Measurements from ENCODE around the gene GSK3B. TPM values are rescaled to one million over a fixed set of nuclear protein-coding genes. Genes with fewer than 3 reads are reported as not detected.

Gene GSK3B
- total and polyA plus RNA-seq, 10 of the 15 experiments (the other 5 are each of a cell fraction or from before 2014, with no cell fraction given): 8.5 to 49.8 (median 25.5) TPM

DNA sequence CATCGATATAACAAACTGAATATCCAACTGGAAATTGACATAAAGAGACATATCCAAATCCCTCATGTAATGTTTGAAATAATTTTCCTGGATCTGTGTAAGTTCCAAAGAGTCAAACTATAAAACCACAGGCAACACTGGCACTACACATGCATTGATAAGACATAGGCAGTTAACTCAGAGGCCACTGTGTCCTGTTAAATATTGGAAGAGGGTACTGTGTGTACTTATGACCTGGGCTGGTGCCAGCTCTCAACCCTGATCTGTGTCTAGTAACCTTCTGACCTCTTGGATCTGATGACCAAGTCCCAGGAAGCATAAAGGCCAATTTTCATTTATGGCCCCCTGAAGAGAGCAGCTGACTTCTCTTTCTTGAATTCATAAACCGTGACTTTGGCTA, 307.8 kb downstream of the GSK3B start:
- no TSS peak for BruUV-seq (replicated peaks)
- FAIRE-seq (no peak), DNase-seq (ENCODE audit: low read depth, low spot score) (no peak), ATAC-seq (no peak)
- ChIA-PET CTCF (no interaction called here), SMC1A (ENCODE audit: uncharacterized antibody, unreplicated experiment) (interaction anchor here (1.0 kb wide), 1 partner anchor 12 kb away, joined by 3 read pairs; no protein-coding TSS in a partner anchor), RAD21 (ENCODE audit: unreplicated experiment) (no interaction called here), POLR2A (no interaction called here)
- Histone ChIP-seq H3K4me3 (no peak overlapping the region), H3K27ac (ENCODE audit: control insufficient read depth, insufficient read depth) (no peak overlapping the region), H3K9ac (ENCODE audit: control insufficient read depth, insufficient read depth, low read length) (no peak overlapping the region), H3K79me2 (ENCODE audit: control insufficient read depth, insufficient read depth, low read length) (no peaks in the 10 kb centered on the region), H3K9me3 (replicated peaks; ENCODE audit: control insufficient read depth, insufficient read depth, low read length) (no peaks in the 10 kb centered on the region), H2AFZ (ENCODE audit: control insufficient read depth, low read depth, low read length) (no peak overlapping the region), H3K27me3 (replicated peaks in 1 of 2; ENCODE audit: control insufficient read depth in 2 of 2, insufficient read depth in 2 of 2, low read length in 1 of 2) (no peaks in the 10 kb centered on the region), H3K4me1 (ENCODE audit: control insufficient read depth, insufficient read depth, low read length) (no peaks in the 10 kb centered on the region), H4K20me1 (ENCODE audit: control insufficient read depth, insufficient read depth) (no peaks in the 10 kb centered on the region), H3K36me3 (ENCODE audit: control insufficient read depth in 2 of 2, insufficient read depth in 2 of 2, low read length in 1 of 2) (no peaks in the 10 kb centered on the region), H3K4me2 (ENCODE audit: control insufficient read depth, insufficient read depth) (no peak overlapping the region)
- 75% methylated on average over 2 of the region's 2 CpGs for WGBS (ENCODE audit: insufficient coverage, insufficient replicate concordance, low lambda C conversion rate, missing lambda C conversion rate)
- intact Hi-C loops (cut with micrococcal nuclease; ENCODE audit: unreplicated experiment) (no loop called here), in situ Hi-C loops (cut with MboI) (no loop called here)
- TF ChIP-seq RELA (IDR thresholded peaks at IDR 0.05; ENCODE audit: borderline replicate concordance, partially characterized antibody) (no peak), CEBPB (IDR thresholded peaks at IDR 0.05; ENCODE audit: borderline replicate concordance in 1 of 2, low read depth in 2 of 2, low read length in 2 of 2) (no peak), ZZZ3 (IDR thresholded peaks at IDR 0.05; ENCODE audit: control insufficient read depth, insufficient read length, low read depth) (no peak), EP300 (IDR thresholded peaks at IDR 0.05; ENCODE audit: borderline replicate concordance in 1 of 2, control insufficient read depth in 1 of 2, low read depth in 2 of 2, low read length in 2 of 2) (no peak)
- TF ChIP-seq, protein P1, sequence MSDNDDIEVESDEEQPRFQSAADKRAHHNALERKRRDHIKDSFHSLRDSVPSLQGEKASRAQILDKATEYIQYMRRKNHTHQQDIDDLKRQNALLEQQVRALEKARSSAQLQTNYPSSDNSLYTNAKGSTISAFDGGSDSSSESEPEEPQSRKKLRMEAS (IDR thresholded peaks at IDR 0.05; ENCODE audit: low read depth, low read length): no peak

DNA sequence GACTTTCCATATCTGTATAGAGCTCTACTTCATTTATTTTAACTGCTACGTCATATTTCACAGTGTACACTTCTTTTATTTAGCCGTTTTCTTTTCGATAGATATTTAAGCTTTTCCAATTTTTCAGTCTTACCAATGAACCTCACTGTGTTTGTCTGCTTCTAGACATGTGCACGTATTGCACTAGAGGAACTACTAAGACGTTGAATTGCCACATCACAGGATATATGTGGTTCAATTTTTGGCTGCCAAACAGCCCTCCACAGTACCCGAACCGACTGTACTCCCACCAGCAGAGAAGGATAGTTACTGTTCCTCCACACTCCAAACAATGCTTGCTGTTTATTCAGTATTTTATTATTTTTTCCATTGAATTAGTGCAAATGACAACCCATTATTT, 310.4 kb downstream of the GSK3B start:
- H3K27me3 ChIP-seq (replicated peaks in 1 of 2; ENCODE audit: control insufficient read depth in 2 of 2, insufficient read depth in 2 of 2, low read length in 1 of 2): no peaks in the 10 kb centered on the region
- ChIA-PET POLR2A (no interaction called here), SMC1A (ENCODE audit: uncharacterized antibody, unreplicated experiment) (interaction anchor here (0.9 to 1.2 kb wide), 3 partner anchors 10 to 28 kb away, joined by 3 to 4 read pairs (median 4); no protein-coding TSS in a partner anchor), RAD21 (ENCODE audit: unreplicated experiment) (no interaction called here), CTCF (interaction anchor here (1.0 kb wide), 1 partner anchor 510 kb away, joined by 3 read pairs; no protein-coding TSS in a partner anchor)
- no peak overlapping the region for H3K4me2 ChIP-seq (ENCODE audit: control insufficient read depth, insufficient read depth)
- BruUV-seq (replicated peaks): no TSS peak
- no peak overlapping the region for H3K9ac ChIP-seq (ENCODE audit: control insufficient read depth, insufficient read depth, low read length)
- no peaks in the 10 kb centered on the region for H3K9me3 ChIP-seq (replicated peaks; ENCODE audit: control insufficient read depth, insufficient read depth, low read length)
- no peak overlapping the region for H2AFZ ChIP-seq (ENCODE audit: control insufficient read depth, low read depth, low read length)
- H4K20me1 ChIP-seq (ENCODE audit: control insufficient read depth, insufficient read depth): no peaks in the 10 kb centered on the region
- 49% methylated on average over 7 of the region's 7 CpGs for WGBS (ENCODE audit: insufficient coverage, insufficient replicate concordance, low lambda C conversion rate, missing lambda C conversion rate)
- TF ChIP-seq IRF4 (IDR thresholded peaks at IDR 0.05; ENCODE audit: low read depth, low read length) (no peak), NFXL1 (IDR thresholded peaks at IDR 0.05; ENCODE audit: borderline replicate concordance) (no peak)
- TF ChIP-seq, protein P2, sequence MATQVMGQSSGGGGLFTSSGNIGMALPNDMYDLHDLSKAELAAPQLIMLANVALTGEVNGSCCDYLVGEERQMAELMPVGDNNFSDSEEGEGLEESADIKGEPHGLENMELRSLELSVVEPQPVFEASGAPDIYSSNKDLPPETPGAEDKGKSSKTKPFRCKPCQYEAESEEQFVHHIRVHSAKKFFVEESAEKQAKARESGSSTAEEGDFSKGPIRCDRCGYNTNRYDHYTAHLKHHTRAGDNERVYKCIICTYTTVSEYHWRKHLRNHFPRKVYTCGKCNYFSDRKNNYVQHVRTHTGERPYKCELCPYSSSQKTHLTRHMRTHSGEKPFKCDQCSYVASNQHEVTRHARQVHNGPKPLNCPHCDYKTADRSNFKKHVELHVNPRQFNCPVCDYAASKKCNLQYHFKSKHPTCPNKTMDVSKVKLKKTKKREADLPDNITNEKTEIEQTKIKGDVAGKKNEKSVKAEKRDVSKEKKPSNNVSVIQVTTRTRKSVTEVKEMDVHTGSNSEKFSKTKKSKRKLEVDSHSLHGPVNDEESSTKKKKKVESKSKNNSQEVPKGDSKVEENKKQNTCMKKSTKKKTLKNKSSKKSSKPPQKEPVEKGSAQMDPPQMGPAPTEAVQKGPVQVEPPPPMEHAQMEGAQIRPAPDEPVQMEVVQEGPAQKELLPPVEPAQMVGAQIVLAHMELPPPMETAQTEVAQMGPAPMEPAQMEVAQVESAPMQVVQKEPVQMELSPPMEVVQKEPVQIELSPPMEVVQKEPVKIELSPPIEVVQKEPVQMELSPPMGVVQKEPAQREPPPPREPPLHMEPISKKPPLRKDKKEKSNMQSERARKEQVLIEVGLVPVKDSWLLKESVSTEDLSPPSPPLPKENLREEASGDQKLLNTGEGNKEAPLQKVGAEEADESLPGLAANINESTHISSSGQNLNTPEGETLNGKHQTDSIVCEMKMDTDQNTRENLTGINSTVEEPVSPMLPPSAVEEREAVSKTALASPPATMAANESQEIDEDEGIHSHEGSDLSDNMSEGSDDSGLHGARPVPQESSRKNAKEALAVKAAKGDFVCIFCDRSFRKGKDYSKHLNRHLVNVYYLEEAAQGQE (IDR thresholded peaks at IDR 0.05; ENCODE audit: low read depth, low read length): no peak
- intact Hi-C loops (cut with micrococcal nuclease; ENCODE audit: unreplicated experiment) (no loop called here), in situ Hi-C loops (cut with MboI) (no loop called here)
- no peaks in the 10 kb centered on the region for H3K79me2 ChIP-seq (ENCODE audit: control insufficient read depth, insufficient read depth, low read length)
- H3K27ac ChIP-seq (ENCODE audit: control insufficient read depth, insufficient read depth): no peak overlapping the region
- H3K36me3 ChIP-seq (ENCODE audit: control insufficient read depth in 2 of 2, insufficient read depth in 2 of 2, low read length in 1 of 2): no peaks in the 10 kb centered on the region
- H3K4me1 ChIP-seq (ENCODE audit: control insufficient read depth, insufficient read depth, low read length): peaks cover 15% of the 10 kb centered on the region; the same call in 1 of the 2 replicates
- H3K4me3 ChIP-seq: no peak overlapping the region
- no peak for FAIRE-seq
- no peak for DNase-seq (ENCODE audit: low read depth, low spot score)
- no peak for ATAC-seq
